Measurements from ENCODE around the gene JADE2.
"Not testable (repeated sequence)": the region's sequence is repeated elsewhere in the genome, so short reads cannot be mapped to it uniquely, and the experiment has no call there.

The JADE2 gene

DNA sequence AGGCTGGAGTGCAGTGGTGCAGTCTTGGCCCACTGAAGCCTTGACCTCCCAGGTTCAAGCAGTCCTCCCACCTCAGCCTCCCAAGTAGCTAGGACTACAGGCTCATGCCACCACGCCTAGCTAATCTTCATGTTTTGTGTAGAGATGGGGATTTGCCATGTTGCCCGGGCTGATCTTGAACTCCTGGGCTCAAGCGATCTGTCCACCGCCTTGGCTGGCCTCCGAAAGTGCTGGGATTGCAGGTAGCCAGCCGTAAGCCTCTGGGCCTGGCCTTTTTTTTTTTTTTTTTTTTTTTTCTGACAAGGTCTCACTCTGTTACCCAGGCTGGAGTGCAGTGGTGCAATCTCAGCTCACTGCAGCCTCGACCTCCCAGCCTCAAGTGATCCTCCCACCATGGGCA is 27.2 kb downstream of the JADE2 start:
- DNase-seq = not testable (repeated sequence)

DNA sequence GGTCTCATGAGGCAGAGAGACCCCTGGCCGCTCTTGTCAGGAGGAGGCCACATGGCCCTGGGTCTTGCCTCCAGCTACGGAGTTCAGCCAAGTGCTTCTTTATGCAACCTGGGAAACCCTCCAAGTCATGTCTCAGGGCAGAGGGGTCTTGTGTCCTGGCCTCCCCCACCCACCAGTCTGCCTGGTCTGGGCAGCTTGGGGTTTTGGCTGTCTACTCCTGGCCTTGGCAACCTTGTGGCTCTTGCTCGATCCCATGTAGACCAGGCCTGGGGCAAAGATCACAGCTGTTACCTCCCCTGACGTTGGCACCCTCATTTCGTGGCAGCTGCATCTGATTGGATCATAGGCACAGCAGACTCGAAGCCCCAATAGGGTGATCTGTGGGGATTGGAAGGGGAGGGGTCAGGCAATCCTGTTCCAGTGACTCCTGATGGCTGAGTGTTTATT is 28.4 kb downstream of the JADE2 start:
- no peak for DNase-seq

DNA sequence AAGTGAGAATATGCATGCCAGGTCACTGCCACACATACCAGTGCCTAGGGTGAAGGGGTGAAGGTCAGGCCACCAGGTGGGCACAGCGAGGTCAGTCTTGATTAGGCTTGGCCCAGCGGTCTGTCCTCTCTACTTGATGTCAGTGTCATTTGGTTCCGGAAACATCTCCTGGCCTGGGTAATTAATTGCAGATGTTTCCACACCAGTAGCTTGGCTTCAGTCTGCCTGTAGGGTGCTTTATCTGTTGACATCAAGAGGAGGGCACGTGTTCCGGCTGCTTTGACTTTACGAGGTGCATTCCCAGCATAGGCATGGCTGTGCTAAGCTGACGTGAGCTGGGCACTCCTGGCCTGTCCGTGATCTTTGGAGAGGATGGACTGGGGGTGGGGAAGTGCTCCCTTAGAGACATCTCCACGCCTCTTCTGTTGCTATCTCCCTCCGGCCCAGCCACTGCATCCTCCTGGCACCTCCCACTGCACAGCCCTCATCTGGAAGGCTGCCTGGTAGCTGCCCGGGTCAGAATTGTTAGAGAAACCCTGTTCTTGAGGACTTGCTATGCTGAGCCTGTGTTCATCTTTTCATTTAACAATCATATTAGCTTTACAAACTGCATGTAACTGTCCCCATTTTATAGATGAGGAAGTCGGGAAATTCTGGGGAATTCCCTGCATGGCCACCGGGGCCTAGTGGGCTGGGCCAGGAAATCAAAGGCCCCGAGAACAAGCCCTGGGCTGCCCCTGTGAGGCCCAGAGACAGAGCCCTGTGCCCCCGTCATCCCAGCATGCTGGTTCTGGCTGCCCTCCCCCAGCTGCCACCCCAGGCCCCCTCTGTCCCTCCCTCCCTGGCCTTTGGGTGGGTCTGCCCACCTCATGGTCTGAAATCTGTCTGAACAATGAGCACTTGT is 29.1 kb downstream of the JADE2 start:
- peak; percentile 49 to 78 (median 72) for DNase-seq

DNA sequence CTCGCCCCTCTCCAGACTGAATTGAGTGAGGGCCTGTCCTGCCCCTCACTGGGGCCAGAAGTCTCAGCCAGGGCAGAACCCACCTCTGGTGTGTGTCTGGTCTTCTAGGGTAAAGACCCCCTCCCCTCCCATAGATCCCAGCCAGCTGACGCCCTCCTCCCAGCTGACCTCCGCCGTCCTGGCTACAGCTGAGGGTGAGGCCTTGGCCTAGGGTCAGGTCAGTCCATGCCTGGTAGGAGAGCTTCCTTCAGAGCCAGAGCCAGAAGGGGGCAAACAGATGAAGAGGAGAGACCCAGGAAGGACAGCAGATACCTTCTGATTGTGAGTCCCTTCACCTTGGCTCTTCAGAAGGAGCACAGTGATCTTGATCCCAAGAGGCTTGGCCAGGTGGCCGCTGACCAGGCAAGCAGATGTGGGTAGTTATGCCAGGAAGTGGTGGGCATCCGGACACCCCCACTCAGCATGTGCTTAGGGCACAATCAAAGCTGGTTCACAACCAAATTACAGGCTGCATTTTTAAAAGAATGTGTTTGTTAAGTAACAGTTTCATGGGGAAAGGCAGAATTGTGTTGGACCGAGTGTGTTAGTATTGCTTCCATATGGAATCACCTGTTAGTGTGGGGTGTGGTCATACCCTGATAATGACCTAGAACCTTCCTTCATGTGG is 29.9 kb downstream of the JADE2 start:
- peak in 1 of 4 experiments; percentile 17 for DNase-seq

DNA sequence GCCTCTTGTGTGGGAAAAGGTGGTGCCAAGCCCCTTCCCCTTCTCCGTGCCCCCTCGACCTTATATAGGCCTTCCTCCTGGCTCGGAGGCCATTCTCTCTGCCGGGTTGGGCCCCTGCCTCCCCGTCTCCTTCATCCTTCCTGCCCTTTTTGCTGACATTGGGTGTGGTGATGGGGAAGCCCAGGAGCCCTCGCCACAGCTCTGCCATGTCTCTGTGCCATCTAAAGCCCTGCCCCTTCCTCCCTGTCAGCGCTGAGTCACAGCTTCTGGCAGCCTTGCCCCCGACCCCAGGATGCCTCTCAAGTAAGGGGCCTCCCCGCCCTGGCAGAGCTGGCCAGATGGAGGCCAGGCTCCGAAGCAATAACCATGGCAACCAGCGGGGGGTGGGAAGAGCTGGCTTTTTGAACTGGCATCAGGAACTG is 30.4 kb downstream of the JADE2 start:
- peak; percentile 60 to 80 (median 78) for DNase-seq

DNA sequence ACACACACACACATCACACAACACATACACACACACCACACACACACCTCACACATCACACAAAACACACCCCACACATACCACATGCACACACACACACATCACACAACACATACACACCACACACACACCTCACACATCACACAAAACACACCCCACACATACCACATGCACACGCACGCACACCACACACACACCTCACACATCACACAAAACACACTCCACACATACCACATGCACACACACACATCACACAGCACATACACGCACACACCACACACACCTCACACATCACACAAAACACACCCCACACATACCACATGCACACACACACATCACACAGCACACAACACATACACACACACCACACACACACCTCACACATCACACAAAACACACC is 31.1 kb downstream of the JADE2 start:
- DNase-seq = not testable (repeated sequence)

DNA sequence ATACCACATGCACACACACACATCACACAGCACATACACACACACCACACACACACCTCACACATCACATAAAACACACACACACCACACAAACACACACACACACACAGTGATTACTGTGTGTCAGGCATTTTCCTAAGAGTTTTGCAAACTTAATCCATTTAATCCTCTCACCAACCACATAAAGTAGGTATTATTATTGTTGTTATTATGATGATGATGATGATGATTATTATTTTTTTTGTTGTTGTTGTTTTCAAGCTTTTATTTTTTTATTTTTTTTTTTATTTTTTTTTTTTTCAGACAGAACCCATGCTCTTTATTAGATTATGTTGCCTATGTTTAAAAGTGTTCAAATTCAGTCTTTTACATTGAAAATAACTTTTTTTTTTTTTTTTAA is 31.5 kb downstream of the JADE2 start:
- DNase-seq = no peak

DNA sequence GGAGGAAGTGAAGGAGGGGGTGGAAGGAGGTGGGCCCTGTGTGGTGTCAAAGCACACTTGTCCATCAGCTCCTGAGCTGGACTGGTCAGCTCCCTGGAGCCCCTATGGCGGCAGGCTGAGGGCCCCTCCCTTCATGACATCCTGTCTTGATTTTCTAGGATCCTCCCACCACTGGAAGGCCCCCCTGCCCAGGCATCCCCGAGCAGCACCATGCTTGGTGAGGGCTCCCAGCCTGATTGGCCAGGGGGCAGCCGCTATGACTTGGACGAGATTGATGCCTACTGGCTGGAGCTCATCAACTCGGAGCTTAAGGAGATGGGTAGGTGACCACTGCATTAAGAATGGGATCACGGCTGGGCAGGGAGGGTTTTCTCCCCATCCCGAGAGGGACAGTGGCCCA is 34.2 kb downstream of the JADE2 start:
- DNase-seq = no peak

DNA sequence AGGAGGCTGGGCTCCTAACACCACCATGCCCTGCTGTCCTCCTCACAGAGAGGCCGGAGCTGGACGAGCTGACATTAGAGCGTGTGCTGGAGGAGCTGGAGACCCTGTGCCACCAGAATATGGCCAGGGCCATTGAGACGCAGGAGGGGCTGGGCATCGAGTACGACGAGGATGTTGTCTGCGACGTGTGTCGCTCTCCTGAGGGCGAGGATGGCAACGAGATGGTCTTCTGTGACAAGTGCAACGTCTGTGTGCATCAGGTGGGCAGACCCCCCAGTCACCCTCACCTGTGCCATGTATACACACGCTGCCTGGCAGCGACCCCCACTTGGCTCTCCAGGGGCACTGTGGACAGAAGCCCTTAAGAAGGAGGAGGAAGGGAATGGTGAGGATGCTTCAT is 35.2 kb downstream of the JADE2 start:
- no peak for DNase-seq

DNA sequence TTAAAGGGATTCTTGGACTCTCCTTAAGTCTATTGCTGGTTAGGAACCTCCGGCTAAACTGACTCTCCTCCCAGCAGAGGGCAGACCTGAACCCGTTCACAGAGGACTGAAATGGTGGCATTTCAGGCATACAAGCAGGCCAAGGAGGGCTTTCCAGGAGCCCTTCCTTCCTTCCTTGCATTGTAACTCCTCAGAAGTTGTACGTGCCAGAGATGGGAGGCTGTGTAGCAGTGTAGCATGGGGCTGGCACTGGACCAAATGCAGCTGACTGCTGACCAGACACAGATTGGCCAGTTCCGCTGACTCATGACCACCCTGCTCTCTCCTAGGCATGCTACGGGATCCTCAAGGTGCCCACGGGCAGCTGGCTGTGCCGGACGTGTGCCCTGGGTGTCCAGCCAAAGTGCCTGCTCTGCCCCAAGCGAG is 36.4 kb downstream of the JADE2 start:
- peak; percentile 43 to 68 (median 60) for DNase-seq

DNA sequence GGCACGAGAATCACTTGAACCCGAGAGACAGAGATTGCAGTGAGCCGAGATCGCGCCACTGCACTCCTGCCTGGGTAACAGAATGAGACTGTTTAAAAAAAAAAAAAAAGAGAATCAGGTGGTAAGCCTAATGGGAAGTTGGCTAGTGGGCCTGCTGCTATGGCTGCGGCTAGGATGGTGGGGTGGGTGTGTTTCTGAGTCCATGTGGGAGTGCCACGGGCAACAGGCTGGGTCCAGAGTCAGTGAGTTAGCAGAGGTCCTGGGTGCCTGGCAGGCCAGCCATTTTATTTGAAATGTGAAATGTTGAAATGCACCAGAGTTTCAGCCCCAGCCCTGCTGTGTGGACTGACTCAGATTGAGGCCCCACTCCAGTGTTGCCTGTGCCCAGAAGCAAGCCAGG is 37.8 kb downstream of the JADE2 start:
- DNase-seq = peak in 3 of 4 experiments; percentile 35 to 60 (median 36)

DNA sequence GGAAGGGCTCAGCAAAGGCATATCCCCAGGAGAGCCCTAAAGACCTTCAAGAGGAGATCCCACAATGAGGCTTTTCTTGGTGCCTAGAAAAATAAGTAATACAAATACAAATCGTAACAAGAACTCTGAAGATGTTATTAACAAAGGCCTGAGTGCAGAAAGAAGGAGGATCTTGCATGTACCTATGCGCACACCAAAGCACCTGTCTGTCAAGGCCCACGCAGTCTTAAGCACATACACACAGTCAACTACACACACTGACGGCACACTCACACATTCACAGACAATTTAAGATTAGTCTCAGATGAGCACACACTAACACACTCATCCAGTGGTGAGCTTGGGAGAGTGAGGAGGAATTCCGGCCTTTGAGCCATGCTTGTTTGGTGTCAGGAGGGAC is 38.5 kb downstream of the JADE2 start:
- DNase-seq = no peak

DNA sequence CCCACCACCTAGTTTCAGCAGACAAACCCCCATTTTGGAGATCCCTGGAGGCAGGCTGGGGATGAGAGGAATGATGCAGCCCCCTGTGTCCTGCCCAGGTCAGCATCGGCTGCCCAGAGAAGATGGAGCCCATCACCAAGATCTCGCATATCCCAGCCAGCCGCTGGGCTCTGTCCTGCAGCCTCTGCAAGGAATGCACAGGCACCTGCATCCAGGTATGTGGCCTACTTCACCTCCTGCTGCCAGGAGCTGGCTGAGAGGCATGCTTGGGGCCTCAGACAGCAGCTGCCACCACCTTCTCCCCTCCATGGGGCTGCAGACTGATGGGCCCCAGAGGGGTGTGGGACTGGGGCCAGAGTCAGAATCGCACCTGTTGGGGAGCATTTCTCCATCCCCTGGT is 38.9 kb downstream of the JADE2 start:
- DNase-seq = no peak

DNA sequence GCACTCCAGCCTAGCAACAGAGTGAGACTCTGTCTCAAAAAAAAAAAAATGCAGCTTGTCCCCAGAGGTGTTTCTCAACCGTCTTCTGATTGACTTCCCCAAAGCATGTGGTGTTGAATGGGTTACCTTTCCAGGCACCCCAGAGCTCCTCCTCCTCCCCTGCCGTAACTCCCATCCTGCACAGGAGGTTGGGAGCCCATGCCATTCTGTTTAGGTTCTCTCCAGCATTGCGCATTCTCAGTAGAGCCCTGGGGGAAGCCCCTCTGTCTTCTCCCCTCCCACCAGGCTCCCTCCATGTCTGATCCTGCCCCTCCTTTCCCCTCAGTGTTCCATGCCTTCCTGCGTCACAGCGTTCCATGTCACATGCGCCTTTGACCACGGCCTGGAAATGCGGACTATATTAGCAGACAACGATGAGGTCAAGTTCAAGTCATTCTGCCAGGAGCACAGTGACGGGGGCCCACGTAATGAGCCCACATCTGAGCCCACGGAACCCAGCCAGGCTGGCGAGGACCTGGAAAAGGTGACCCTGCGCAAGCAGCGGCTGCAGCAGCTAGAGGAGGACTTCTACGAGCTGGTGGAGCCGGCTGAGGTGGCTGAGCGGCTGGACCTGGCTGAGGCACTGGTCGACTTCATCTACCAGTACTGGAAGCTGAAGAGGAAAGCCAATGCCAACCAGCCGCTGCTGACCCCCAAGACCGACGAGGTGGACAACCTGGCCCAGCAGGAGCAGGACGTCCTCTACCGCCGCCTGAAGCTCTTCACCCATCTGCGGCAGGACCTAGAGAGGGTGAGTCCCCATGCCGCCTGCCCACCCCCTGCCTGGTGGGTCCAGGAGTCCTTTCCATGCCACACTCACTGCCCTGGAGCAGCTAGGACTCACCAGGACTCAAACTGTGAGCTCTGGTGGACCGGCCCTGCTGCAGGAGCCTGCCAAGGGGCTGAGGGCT is 40.6 kb downstream of the JADE2 start:
- peak in 1 of 4 experiments; percentile 24 for DNase-seq

DNA sequence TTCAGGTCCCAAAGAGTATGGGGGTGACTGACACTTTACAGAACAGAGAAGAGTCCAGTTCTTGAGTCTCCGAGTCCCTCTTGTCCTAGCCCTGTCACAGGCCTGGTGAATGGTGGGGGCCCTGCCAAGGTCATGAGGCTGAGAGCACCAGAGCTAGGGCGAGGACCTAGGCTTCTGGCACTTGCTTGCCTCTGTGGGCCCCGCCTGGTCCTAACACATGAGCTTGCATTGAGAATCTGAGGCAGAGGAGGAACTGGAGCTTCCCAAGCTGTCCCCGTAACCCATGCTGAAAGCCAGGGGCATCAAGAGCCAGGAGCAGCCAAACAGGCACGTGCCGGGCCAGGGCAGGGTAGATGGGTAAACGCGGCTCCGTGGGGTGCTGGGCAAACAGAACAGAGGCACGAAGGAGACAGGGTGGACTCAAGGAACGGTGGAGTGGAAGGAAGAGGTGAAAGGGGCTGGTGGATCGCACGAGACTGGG is 41.3 kb downstream of the JADE2 start:
- DNase-seq = peak in 1 of 4 experiments; percentile 16

DNA sequence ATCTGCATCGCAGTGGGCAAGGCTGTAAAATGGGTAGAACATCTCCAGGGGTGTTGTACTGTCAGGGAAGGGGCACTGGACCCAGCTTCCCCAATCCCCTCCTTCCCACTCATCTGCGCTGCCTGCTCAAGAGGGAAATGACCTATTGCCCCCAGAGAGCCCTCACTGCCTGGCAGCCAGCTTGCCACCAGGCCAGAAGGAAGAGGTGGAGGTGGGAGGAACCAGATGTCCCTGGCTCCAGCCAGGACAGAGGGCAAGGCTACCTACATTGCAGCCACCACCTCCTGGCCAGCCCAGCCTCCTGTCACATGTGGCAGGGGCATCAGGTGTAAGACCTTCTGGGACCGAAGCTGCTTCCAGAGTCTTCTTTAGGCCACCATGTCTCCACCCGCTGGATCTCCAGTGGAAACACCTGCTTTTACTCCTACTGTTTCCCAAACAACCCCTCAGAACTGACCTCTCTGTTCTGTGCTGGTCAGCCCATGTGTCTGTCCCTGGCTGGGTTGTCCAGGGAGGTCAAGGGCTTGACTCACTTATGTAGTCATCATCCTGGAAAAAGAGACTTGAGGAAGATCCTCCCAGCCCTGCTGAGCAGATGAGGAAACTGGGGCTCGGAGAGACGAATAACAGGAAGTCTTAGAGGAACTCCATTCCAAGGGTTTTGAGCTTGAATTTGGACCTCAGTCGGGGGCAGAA is 42.3 kb downstream of the JADE2 start:
- DNase-seq = peak; percentile 81 to 92 (median 90)

DNA sequence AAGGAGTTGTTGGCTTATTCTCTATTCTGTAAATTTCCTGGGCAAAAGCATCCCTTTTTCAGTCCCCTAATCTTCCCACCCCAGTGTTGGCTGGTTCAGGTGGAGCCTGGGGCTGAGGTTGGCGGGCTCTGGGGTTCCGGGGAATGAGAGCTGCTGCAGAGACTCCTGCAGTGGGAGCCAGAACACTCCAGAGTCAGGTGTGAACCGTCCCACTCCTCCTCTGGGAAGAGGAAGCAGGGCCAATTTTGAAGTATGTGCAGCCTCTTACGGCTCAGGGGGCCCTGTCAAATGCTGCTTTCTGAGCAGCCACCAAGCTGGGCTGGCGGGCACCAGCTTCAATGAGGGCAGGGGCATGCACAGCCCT is 42.8 kb downstream of the JADE2 start:
- no peak for DNase-seq

DNA sequence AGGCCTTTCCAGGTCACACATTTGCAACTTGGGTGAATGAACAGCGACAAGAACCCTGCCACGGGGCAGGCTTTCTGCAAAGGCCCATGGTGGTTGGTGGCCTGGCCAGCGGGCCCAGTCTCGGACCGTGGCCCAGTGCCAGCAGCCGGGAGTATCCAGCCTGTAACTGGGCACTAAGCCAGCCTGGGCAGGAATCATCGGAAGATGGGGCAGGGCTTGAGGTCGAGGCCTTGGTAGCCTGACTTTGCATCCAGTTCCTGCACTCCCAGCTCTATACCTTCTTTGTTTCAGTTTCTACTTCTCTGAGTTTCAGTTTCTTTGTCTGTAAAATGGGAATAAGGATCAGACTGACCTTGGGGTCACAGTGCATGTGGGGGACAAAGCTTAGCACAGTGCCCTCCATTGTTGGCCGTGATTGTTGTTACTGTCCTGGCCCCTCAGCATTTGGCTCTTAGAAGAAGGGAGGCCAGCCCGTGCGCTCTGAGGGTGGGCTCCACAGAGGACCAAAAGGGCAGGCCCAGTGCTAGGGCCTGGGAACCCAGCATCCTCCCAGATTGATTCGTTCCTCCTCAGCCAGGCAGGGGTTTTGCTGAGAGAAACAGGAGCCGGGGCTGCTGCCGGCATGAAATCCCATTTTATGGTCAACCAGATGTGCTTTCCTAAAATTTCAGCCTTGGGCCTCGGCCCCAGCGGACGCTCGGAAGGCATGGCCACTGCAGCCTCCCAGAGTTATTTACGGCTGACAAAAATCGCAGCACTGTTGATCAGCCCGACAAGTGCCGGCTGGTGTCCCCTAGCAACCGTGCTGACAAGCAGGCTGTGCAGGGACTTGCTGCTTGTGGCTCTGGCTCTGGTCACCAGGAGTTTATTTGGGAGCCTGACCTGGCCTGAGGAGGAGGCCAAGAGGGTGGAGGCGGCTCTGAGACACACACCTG is 43.6 kb downstream of the JADE2 start:
- DNase-seq = peak in 2 of 4 experiments; percentile 25 to 30

DNA sequence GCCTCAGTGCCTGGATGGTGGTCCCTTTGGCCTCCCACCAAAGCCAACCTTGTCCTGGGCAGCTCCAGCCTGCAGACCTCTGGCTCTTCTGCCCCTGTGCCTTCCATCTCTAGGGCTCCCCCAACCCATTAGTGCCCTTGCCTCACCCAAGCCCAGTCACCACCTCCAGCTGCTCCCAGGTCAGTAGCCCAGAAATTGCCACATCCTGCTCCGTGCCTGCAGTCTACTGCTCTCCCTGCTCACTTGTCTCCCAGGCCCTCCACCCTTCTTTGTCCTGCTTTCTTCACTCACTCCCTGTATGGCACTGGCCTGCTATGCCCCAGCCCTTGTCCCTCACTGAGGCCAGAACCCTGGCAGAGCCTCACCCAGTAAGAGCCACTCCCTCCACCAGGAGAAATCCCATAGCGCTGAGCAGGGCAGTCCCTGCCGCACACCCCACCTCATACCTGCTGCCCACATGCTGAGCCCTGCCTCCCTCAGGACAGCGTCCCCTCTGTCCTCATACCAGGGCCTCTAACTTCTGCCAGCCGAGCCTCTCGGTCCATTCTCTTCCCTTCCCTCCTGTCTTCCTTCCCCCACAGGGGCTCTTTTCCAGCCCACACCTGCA is 44.4 kb downstream of the JADE2 start:
- no peak for DNase-seq

DNA sequence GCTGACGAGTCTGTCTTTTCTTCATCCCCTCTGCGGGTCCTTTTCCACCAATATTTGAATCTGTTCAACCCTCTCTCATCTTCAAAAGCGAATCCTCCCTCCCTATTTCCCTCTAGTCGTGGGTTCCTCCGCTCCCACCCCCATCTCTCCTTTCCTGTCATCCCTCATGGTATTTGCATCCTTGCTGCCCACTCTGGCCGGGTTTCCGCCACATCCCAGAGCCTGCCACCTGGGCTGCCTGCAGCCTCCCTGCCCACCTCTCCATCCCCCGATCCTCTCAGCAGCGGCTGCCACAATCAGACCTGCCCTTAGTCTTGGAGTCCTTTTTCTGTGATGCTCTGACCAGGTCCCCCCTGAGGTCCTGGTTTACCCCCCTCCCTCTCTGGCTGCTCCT is 44.9 kb downstream of the JADE2 start:
- no peak for DNase-seq
